NK-92 treated with Interleukin-12 subunit alpha and Interleukin-12 subunit beta, amount 100 ng/mL, for 24 hours (cell line): Measurements from ENCODE around the gene GCK.
"Not testable (repeated sequence)": the region's sequence is repeated elsewhere in the genome, so short reads cannot be mapped to it uniquely, and the experiment has no call there.

ENCODE experiments used
- DNase-seq: peaks from one replicate; lab custom pipeline; 2025; lab: John Stamatoyannopoulos, UW

The GCK gene

DNA sequence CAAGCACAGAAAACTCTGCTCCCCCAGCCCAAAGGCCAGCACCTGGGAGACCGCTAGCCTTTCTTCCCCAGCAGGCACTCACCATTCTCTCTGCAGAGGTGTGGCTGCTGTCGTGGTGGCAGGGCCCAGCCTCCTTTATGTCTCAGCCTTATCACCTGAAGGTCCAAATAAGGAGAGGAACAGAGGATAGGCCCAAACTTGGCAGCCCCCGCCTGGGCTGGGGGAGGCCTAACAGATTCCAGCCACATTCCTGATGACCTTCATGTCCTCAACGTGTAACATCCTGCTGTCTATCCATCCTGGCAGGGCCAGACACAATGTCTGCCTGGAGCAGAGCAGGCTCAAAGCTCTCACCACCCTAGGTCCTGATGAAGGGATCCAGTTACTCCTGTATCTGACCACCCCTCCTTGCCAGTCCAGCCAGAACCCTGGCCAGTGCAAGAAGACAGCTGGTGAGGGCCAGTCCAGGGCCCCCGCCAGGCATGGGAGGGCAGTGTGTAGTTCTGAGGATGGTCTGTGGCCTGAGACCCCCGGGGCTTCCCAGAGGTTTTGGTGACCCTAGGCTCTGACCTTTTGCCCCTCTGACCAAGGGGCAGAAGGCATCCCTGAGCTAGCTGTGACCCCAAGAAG lies 47.9 kb downstream of the GCK start, which contains the start of gene MYL7:
Gene MYL7, minus strand, starts transcription at position 112 of the 630 bp plus-strand sequence. Its CDS starts 27 bp downstream, at position 85.
- DNase-seq: no peak

DNA sequence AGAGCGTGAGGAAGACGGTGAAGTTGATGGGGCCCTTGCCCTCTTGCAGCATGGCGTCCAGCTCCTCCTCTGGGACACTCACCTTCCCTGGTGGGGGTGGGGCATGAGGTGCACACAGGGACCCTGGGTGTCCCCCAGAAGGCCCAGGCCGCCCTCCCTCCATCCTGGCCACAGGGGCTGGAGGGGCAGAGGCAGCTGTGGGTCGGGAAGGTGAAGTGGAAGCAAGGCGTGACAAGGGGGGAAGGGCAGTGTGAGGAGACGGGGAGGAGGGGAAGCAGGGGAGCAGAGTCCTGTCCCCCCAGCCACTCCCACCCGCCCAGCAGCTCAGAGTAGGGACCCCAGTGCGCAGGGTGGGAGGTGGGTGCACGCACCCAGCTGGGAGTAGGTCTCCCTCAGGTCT lies 48.9 kb downstream of the GCK start:
- DNase-seq: no peak

DNA sequence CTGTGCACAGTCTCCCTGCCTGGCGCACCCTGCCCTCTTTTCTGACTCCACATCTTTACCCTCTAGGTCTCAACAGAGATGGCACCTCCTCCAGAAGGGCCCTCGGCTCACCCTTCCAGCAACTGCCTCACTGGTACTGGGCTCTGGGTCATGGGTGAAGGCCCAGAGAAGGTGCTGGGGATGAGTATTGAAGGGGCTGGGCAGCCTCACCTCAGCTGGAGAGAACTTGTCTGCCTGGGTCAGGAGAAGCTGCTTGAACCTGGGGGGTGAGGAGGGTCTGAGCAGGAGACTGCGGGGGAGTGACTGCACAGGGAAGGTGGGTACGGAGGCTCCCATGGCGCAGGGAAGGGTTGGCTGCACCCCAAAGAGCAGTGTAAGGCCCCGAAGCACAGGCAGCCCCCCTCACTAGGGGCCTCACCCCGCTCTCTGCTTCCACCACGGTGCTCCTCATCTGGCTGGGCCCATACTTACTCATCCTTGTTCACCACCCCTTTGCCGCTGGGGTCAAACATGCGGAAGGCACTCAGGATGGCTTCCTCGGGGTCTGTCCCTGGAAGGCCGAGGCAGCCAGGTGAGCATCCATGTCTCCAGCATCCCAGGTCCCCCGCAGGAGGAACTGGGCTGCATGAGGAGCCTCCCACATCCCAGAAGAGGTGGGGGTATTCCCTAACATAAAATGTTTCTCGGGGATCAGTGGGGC lies 49.8 kb downstream of the GCK start:
- no peak for DNase-seq

GRCh38 chr7:44138698-44139097 lies 50.5 kb downstream of the GCK start:
- no peak for DNase-seq

- DNase-seq: no peak
Measured at GRCh38 chr7:44136731-44137130, 52.5 kb downstream of the GCK start.

- DNase-seq: no peak
Measured at GRCh38 chr7:44134943-44135628, 54.2 kb downstream of the GCK start.

DNA sequence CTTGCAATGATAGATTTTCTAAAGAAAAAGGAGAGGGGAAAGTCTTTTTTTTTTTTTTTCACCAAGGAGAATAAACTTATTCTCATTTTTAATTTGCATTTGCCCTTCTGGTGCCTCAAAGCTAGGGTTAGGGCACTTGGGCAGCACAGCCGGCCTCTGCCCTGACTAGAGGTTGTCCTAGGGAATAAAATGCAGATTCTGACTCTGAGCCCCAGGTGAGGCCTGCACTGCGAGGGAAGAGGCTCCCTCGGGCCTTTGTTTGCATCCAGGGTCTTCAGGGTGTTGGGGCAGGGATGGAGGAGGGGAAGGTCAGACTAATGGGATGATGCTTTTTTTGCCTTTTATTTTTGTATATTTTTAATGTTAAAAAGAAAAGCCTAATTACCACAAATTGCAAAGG lies 55.9 kb downstream of the GCK start:
- DNase-seq: no peak

GRCh38 chr7:44132039-44132438 lies 57.2 kb downstream of the GCK start:
- no peak for DNase-seq

DNA sequence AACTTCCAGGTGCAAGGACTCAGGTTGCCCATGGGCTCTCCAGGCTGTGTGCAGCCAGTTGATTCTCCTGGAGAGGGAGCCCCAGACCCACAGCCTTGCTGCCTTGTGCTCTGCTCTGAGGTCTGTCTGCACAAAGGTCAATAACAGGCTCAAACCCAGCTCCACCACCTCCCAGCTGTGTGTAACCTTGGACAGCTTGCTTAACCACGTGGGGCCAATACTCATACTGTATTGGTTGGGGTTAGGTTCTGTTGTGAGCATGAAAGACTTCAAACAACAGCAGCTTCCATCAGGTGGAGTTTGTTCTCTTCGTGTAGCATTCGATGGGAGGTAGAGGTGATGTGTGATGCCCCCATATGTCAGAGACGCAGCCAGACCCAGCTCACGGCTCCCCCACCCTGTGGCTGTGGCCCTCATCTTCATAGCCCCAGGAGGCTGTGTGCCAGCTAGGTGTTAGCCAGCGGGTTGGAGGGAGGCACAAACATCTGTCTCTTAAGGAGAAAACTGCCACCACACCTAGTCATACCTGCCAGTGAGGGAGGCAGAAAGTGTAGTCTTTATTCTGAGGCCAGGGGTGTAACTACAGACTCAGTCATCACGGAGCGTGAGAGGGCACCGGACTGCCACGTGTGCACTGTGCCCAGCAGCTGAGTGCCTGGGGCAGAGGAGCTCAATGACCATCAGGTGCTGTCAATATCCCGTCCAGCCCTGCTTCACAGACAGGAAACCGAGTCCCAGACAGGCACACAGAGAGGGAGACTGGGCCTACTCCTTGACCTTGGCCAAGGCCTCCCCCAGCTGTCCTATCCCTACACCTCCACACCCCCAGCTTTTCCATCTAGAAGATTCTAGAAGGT lies 57.8 kb downstream of the GCK start:
- DNase-seq: no peak

- no peak for DNase-seq
Measured at GRCh38 chr7:44128721-44129582, 60.3 kb downstream of the GCK start.

- no peak for DNase-seq
Measured at GRCh38 chr7:44127161-44127560, 62.1 kb downstream of the GCK start.

DNA sequence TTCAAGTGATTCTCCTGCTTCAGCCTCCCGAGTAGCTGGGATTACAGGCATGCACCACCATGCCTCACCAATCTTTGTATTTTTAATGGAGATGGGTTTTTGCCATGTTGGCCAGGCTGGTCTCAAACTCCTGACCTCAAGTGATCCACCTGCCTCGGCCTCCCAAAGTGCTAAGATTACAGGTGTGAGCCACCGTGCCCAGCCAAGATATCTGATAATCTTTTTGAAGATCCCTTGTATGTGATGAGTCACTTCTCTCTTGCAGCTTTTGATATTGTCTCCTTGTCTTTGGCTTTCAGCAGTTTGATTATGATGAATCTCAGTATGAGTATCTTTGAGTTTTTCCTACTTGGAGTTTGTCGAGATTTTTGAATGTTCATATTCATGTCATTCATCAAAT lies 62.7 kb downstream of the GCK start:
- not testable (repeated sequence) for DNase-seq

GRCh38 chr7:44124822-44125202 lies 64.4 kb downstream of the GCK start:
- no peak for DNase-seq

DNA sequence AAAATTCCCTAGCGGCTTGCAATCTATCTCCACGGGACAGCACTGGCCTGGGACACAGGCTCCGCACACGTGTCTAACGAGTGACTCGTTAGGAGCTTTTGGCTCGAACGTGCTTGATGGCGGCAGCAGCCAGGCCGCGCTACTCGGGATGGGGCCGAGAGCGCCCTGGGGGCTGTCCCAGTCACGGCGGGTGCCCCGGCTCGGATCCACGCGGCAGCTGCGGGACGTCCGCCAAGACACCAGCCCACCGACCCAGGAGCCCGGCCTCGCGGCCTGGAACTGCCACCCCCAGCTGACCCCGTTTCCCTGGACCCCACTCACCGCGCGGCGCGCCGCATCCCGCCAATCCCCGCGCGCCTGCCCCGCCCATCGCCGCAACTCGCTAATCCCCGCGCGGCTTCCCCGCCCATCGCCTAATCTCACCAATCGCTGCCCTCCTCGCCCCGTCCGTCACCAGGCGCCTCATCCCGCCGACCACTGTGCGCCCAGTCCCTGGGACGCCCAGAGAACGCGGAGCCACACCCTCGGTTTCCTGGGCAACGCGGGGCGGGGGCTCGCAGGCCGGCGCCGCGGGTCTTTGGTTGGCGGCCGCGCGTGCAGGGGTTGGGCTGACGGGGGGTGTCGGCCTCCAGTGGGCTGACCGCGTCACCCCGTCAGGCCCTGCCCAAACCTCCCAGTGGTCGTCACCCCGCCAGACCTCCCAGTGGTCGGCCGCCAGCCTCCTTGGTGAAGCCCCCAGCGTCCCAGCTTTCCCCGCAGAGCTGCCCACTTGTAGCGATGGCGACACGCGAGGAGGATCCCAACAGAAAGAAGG lies 65.8 kb downstream of the GCK start, which contains the start of gene POLD2:
Gene POLD2, minus strand, starts transcription at position 359 of the 814 bp plus-strand sequence. CDS start 1,495 bp downstream, outside the sequence.
- peak; percentile 91 for DNase-seq

DNA sequence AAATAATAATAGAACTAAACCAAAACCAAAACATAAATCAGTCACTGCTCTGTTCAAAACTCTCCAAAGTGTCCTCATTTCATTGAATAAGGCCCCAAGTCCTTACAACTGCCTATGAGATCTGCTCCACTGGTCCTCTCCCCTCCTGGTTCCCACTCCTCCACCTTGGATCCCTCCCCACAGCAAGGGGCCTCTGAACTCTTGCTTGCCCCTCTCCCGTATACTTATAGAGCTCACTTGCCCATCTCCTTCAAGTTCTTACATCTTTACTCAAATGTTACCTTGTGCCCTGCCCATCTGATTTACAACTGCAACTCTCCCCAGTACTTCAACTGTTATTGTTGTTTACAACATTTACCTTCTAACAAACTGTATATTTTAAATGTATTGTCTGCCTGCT lies 66.7 kb downstream of the GCK start:
- DNase-seq: no peak

GRCh38 chr7:44121761-44122420 lies 67.3 kb downstream of the GCK start:
- DNase-seq: no peak

DNA sequence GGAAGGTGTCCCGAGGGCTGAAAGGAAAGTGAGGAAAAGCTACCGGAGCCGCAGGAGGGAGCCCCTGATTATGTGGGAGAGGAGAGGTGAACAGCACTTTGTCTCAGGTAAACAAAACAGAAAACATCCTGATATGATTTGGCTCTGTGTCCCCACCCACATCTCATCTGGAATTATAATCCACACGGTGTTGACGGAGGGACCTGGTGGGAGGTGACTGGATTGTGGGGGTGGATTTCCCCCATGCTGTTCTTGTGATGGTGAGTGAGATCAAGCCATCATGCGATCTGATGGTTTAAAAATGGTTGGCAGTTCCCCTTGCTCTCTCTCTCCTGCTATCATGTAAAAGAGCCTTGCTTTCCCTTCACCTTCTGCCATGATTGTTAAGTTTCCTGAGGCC lies 68.8 kb downstream of the GCK start:
- no peak for DNase-seq

DNA sequence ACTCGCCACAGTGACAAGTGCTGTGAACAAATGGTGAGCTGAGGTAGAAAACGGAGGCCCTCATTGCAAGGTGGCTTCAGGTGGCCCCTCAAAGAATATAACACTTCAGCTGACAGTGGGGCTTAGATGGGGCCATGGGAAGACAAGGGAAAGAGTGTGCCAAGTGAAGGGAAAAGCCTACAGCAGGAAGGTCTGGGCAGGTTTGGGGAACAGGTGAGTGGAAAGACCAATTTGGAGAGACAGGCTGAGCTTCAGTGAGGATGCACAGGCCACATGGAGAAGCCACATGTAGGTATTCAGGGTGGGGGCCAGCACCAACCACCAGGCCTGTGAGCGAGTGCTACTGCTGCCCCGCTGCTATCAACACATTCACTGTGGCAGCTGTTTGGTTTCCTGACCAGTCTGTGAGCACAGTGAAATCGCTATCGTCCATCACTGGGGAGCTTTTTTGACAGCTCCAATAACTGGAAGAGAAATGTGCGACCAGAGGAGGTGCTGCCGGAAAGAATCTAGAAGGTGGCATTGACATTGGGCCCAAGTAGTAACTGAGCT lies 69.3 kb downstream of the GCK start:
- DNase-seq: no peak

GRCh38 chr7:44117801-44118429 lies 71.3 kb downstream of the GCK start:
- no peak for DNase-seq
